Measurements from ENCODE around the gene MOK.

MOK gene

GRCh38 chr14:102201353-102201738, 103.6 kb downstream of the MOK start:
- DNase-seq (ENCODE audit: low read depth): no peak
- no peak overlapping the region for H3K4me3 ChIP-seq (ENCODE audit: low read depth, low read length)
- TF ChIP-seq CTCF (IDR thresholded peaks at IDR 0.05; ENCODE audit: control insufficient read depth, extremely low read depth, insufficient read depth): no peak

GRCh38 chr14:102200690-102201352, 104.1 kb downstream of the MOK start:
- no peak for DNase-seq (ENCODE audit: low read depth)
- no peak overlapping the region for H3K4me3 ChIP-seq (ENCODE audit: low read depth, low read length)
- no peak for TF ChIP-seq CTCF (IDR thresholded peaks at IDR 0.05; ENCODE audit: control insufficient read depth, extremely low read depth, insufficient read depth)

- no peak for TF ChIP-seq CTCF (IDR thresholded peaks at IDR 0.05; ENCODE audit: control insufficient read depth, extremely low read depth, insufficient read depth)
- H3K4me3 ChIP-seq (ENCODE audit: low read depth, low read length): no peak overlapping the region
- DNase-seq (ENCODE audit: low read depth): no peak
These were observed 107.6 kb downstream of the MOK start for GRCh38 chr14:102197317-102197853.

- no peak for DNase-seq (ENCODE audit: low read depth)
- TF ChIP-seq CTCF (IDR thresholded peaks at IDR 0.05; ENCODE audit: control insufficient read depth, extremely low read depth, insufficient read depth): no peak
- H3K4me3 ChIP-seq (ENCODE audit: low read depth, low read length): no peak overlapping the region
These were observed 108.1 kb downstream of the MOK start for GRCh38 chr14:102196902-102197230.

GRCh38 chr14:102196039-102196901, 108.7 kb downstream of the MOK start:
- TF ChIP-seq CTCF (IDR thresholded peaks at IDR 0.05; ENCODE audit: control insufficient read depth, extremely low read depth, insufficient read depth): no peak
- no peak for DNase-seq (ENCODE audit: low read depth)
- no peak overlapping the region for H3K4me3 ChIP-seq (ENCODE audit: low read depth, low read length)

GRCh38 chr14:102195446-102195845, 109.5 kb downstream of the MOK start:
- no peak overlapping the region for H3K4me3 ChIP-seq (ENCODE audit: low read depth, low read length)
- TF ChIP-seq CTCF (IDR thresholded peaks at IDR 0.05; ENCODE audit: control insufficient read depth, extremely low read depth, insufficient read depth): no peak
- DNase-seq (ENCODE audit: low read depth): no peak
